HepG2 (cell line): Measurements from ENCODE around the gene BEST2. TPM values are rescaled to one million over a fixed set of nuclear protein-coding genes. Genes with fewer than 3 reads are reported as not detected.

Source experiments
- ATAC-seq: fragments of 200-7000 bp; cut with Tn5 transposase; 3 replicates; pipeline ENCODE4 v1.9.1; 2020; ENCODE audit warnings: mild to moderate bottlenecking, moderate library complexity
- BruUV-seq: library from RNA; stranded (reverse); fragments of 400-500 nt; replicated peaks from 2 replicates; lab custom pipeline; 2021; lab: Mats Ljungman, UMichigan
- CTCF ChIA-PET: fragments of 300-600 bp; formaldehyde crosslinking; extraction: SDS; loops from one replicate; lab custom pipeline; 2021; ENCODE audit warnings: low total read pairs, inconsistent platforms, low intra/inter-chr PET ratio; lab: Yijun Ruan, JAX
- POLR2A ChIA-PET: fragments of 350-600 bp; sonication (Branson Sonifier 250); formaldehyde crosslinking; loops from one replicate; lab custom pipeline; 2020; ENCODE audit warnings: antibody characterized with exemption, inconsistent platforms; lab: Yijun Ruan, JAX
- DNase-seq: peaks from one replicate; pipeline ENCODE4 v3.0.0-alpha.2; 2015; ENCODE audit warnings: low spot score
- FAIRE-seq: peaks from 3 replicates; lab custom pipeline; 2011; peaks lifted over from hg19 to GRCh38; lab: Jason Lieb, UNC
- H2AFZ ChIP-seq: one replicate; pipeline ENCODE4 v1.6.1; 2011; ENCODE audit warnings: low read length, inconsistent platforms
- H3K27ac ChIP-seq: fragments of 300-600 bp; 3 replicates; pipeline ENCODE4 v1.8.0; 2011; ENCODE audit warnings: mixed run types, mild to moderate bottlenecking, mixed read lengths, low read length, inconsistent platforms; ENCODE audit not compliant: insufficient read depth; ENCODE audit errors: extremely low read length
- H3K27me3 ChIP-seq, 2 experiments: fragments of 200-600 bp in 1 of 2; 2 replicates in 1 of 2; 3 replicates in 1 of 2; pipeline versions ENCODE4 v1.6.0 to v1.8.0; 2011; ENCODE audit warnings: low read length in 2 of 2, mild to moderate bottlenecking in 2 of 2, moderate library complexity in 2 of 2, inconsistent platforms in 1 of 2; ENCODE audit not compliant: insufficient read depth in 2 of 2, control insufficient read depth in 1 of 2
- H3K36me3 ChIP-seq, 2 experiments: fragments of 200-600 bp in 1 of 2; replicated peaks in 1 of 2; 2 replicates in 1 of 2; 3 replicates in 1 of 2; pipeline versions ENCODE4 v1.5.1 to v1.8.0; 2011; ENCODE audit warnings: low read length in 2 of 2, inconsistent platforms in 1 of 2; ENCODE audit not compliant: insufficient read depth in 2 of 2, control insufficient read depth in 1 of 2
- H3K4me1 ChIP-seq: 2 replicates; pipeline ENCODE4 v1.5.1; 2012; ENCODE audit warnings: low read length, inconsistent platforms; ENCODE audit not compliant: insufficient read depth
- H3K4me2 ChIP-seq: 2 replicates; pipeline ENCODE4 v1.6.0; 2011; ENCODE audit warnings: low read depth, low read length, inconsistent platforms
- H3K4me3 ChIP-seq, 3 experiments: fragments of 200-600 bp in 1 of 3; sonication (generic), shearing (Covaris generic) in 1 of 3; replicated peaks in 1 of 3; 2 replicates each; pipeline ENCODE4 v1.5.1; 2011 to 2016; ENCODE audit warnings: low read length in 3 of 3, inconsistent platforms in 2 of 3, low read depth in 2 of 3, mild to moderate bottlenecking in 2 of 3, control low read depth in 1 of 3, mixed read lengths in 1 of 3; ENCODE audit not compliant: insufficient read depth in 1 of 3
- H3K79me2 ChIP-seq: one replicate; pipeline ENCODE4 v1.6.1; 2011; ENCODE audit warnings: low read length, inconsistent platforms; ENCODE audit not compliant: insufficient read depth
- H3K9ac ChIP-seq: 2 replicates; pipeline ENCODE4 v1.6.0; 2011; ENCODE audit warnings: mild to moderate bottlenecking, low read depth, low read length, inconsistent platforms; ENCODE audit not compliant: insufficient read depth
- H3K9me3 ChIP-seq: 2 replicates; pipeline ENCODE4 v1.5.1; 2012; ENCODE audit warnings: mild to moderate bottlenecking, low read length
- H4K20me1 ChIP-seq: 2 replicates; pipeline ENCODE4 v1.6.0; 2011; ENCODE audit warnings: inconsistent platforms, mild to moderate bottlenecking, low read length, moderate library complexity; ENCODE audit not compliant: insufficient read depth
- CREB3 ChIP-seq: sonication (generic); formaldehyde crosslinking; IDR thresholded peaks from 2 replicates; pipeline ENCODE4 v1.5.0; 2020; ENCODE audit warnings: missing genetic modification reagents
- HNF4G ChIP-seq, 2 experiments: sonication (generic) in 1 of 2; formaldehyde crosslinking in 1 of 2; IDR thresholded peaks; 2 replicates each; pipeline versions ENCODE4 v1.4.0 to v1.6.1; 2011 to 2020; ENCODE audit warnings: borderline replicate concordance in 2 of 2, low read depth in 2 of 2, mild to moderate bottlenecking in 2 of 2, low read length in 1 of 2, missing genetic modification reagents in 1 of 2, moderate library complexity in 1 of 2
- MNT ChIP-seq: fragments of 450-650 bp; IDR thresholded peaks from 2 replicates; pipeline ENCODE4 v1.6.1; 2016
- SNAPC2 ChIP-seq: sonication (generic); formaldehyde crosslinking; IDR thresholded peaks from 2 replicates; pipeline ENCODE4 v1.8.1; 2022; ENCODE audit warnings: mild to moderate bottlenecking, missing genetic modification reagents
- TOPORS ChIP-seq: sonication (generic); formaldehyde crosslinking; IDR thresholded peaks from 2 replicates; pipeline ENCODE4 v1.8.0; 2023; ENCODE audit warnings: mild to moderate bottlenecking, missing genetic modification reagents
- ZBTB10 ChIP-seq: sonication (generic); formaldehyde crosslinking; IDR thresholded peaks from 2 replicates; pipeline ENCODE4 v1.4.0; 2020; ENCODE audit warnings: missing genetic modification reagents, borderline replicate concordance
- ZBTB34 ChIP-seq: sonication (generic); formaldehyde crosslinking; IDR thresholded peaks from 2 replicates; pipeline ENCODE4 v1.8.0; 2022; ENCODE audit warnings: mild to moderate bottlenecking, missing genetic modification reagents
- ZNF556 ChIP-seq: sonication (generic); formaldehyde crosslinking; IDR thresholded peaks from 2 replicates; pipeline ENCODE4 v1.4.0; 2020; ENCODE audit warnings: mild to moderate bottlenecking, missing genetic modification reagents, borderline replicate concordance
- ZNF816 ChIP-seq: sonication (generic); formaldehyde crosslinking; IDR thresholded peaks from 2 replicates; pipeline ENCODE4 v1.8.0; 2022; ENCODE audit warnings: missing genetic modification reagents, mild to moderate bottlenecking, borderline replicate concordance
- ZNF878 ChIP-seq: sonication (generic); formaldehyde crosslinking; IDR thresholded peaks from 2 replicates; pipeline ENCODE4 v1.8.1; 2023; ENCODE audit warnings: mild to moderate bottlenecking, missing genetic modification reagents, moderate library complexity
- ZSCAN29 ChIP-seq: sonication (generic); formaldehyde crosslinking; conservative IDR thresholded peaks from 2 replicates; pipeline ENCODE4 v1.4.0; 2020; ENCODE audit warnings: mild to moderate bottlenecking, missing genetic modification reagents
- ZSCAN5A ChIP-seq: sonication (generic); formaldehyde crosslinking; IDR thresholded peaks from 2 replicates; pipeline ENCODE4 v1.8.0; 2022; ENCODE audit warnings: mild to moderate bottlenecking, missing genetic modification reagents, borderline replicate concordance
- WGBS: methylation state at CpG from one replicate; pipeline ENCODE4 v1.1.6; 2017; ENCODE audit warnings: low lambda C conversion rate; 5-methylcytosine and 5-hydroxymethylcytosine counted together
- in situ Hi-C: cut with HindIII; loops from 2 replicates; pipeline ENCODE4 v1.10.0; 2017; ENCODE audit warnings: low pct_unique_long_range_greater_than_20kb; ENCODE audit not compliant: extremely low pct_ligation_motif_present
- intact Hi-C: fragments of 100-400 bp; cut with micrococcal nuclease; formaldehyde crosslinking; loops from one replicate; pipeline ENCODE4 v1.10.0; 2022; ENCODE audit not compliant: unreplicated experiment
- polyA plus RNA-seq, 8 experiments: library from polyadenylated mRNA; depleted of rRNA in 3 of 8; stranded (reverse) in 7 of 8; unstranded in 1 of 8; fragments of >200 nt; fragmentation: Illumina TruSeq in 4 of 8; extraction: Trizol in 4 of 8; gene quantifications; 2 replicates each; pipeline versions ENCODE4 v1.2.1 to v1.2.3, GENCODE V29; 2011 to 2016; ENCODE audit warnings: low read depth in 4 of 8, missing spikeins in 1 of 8, mixed read lengths in 1 of 8; ENCODE audit not compliant: insufficient read depth in 1 of 8
- total RNA-seq, 5 experiments: library from RNA; depleted of rRNA; stranded (reverse); fragments of >200 nt; fragmentation: Illumina TruSeq; extraction: Trizol; gene quantifications; 2 replicates each; pipeline ENCODE4 v1.2.3, GENCODE V29; 2016; ENCODE audit warnings: low read depth in 1 of 5

The BEST2 gene
- total and polyA plus RNA-seq, 2 of the 13 experiments (the other 11 are each of a cell fraction or from before 2014, with no cell fraction given), result not detected

- in situ Hi-C loops, result no loop called here
- Histone ChIP-seq H3K4me3 (peak overlapping the region; percentile 47 to 87 (median 60)), H3K27ac (peak overlapping the region; percentile 31), H3K27me3 (no peaks in the 10 kb centered on the region), H2AFZ (no peak overlapping the region), H3K9me3 (no peaks in the 10 kb centered on the region), H3K36me3 (no peaks in the 10 kb centered on the region), H3K4me2 (peak overlapping the region; percentile 99), H4K20me1 (no peaks in the 10 kb centered on the region), H3K79me2 (peaks cover 8% of the 10 kb centered on the region), H3K9ac (peak overlapping the region; percentile 89), H3K4me1 (peaks cover 60% of the 10 kb centered on the region)
- FAIRE-seq (no peak), DNase-seq (no peak), ATAC-seq (no peak)
- 2% methylated on average over 13 of the region's 22 CpGs for WGBS
- intact Hi-C loops, result no loop called here
- BruUV-seq, result no TSS peak
- ChIA-PET POLR2A (interaction anchor here (0.7 to 3.9 kb wide), 15 partner anchors 8 to 327 kb away, joined by 3 to 124 read pairs (median 14); partner anchors contain the start of genes GET3, HOOK2, MAN2B1 and NACC1), CTCF (interaction anchor here (0.8 kb wide), 1 partner anchor 114 kb away, joined by 3 read pairs; no protein-coding TSS in a partner anchor)
- TF ChIP-seq ZSCAN5A (CRISPR knock-in tag) (0 out of 2 replicates have a peak, but pooled peaks have one; percentile 41), HNF4G (IDR thresholded peaks at IDR 0.05; ENCODE audit: borderline replicate concordance, low read depth, low read length) (no peak), HNF4G (CRISPR knock-in tag; IDR thresholded peaks at IDR 0.05; ENCODE audit: borderline replicate concordance, low read depth) (no peak), ZSCAN29 (no peak), ZNF878 (CRISPR knock-in tag) (peak; percentile 88; the same call in 1 of the 2 replicates), TOPORS (CRISPR knock-in tag) (peak; percentile 73; the same call in 1 of the 2 replicates), MNT (0 out of 2 replicates have a peak, but pooled peaks have one; percentile 96), ZBTB10 (CRISPR knock-in tag) (peak; percentile 79; the same call in 1 of the 2 replicates), CREB3 (CRISPR knock-in tag) (peak; percentile 48; the same call in 1 of the 2 replicates), ZNF816 (CRISPR knock-in tag) (peak; percentile 58; the same call in 1 of the 2 replicates), ZBTB34 (CRISPR knock-in tag) (0 out of 2 replicates have a peak, but pooled peaks have one; percentile 40), ZNF556 (CRISPR knock-in tag) (0 out of 2 replicates have a peak, but pooled peaks have one; percentile 30), SNAPC2 (CRISPR knock-in tag) (0 out of 2 replicates have a peak, but pooled peaks have one; percentile 64)
Observed at GRCh38 chr19:12790628-12791344, 39.2 kb downstream of the BEST2 start.
